H1 (cell line): Measurements from ENCODE around the gene ADCY3. TPM values are rescaled to one million over a fixed set of nuclear protein-coding genes. Genes with fewer than 3 reads are reported as not detected.

ENCODE experiments used
- BRCA1 ChIP-seq: IDR thresholded peaks from 2 replicates; pipeline ENCODE4 v1.6.1; 2012; ENCODE audit warnings: low read depth, low read length, improper control_type of control experiment
- CBX5 ChIP-seq: fragments of 300-800, 300-1000 bp; sonication (generic); IDR thresholded peaks from 2 replicates; pipeline ENCODE4 v1.7.1; 2016; ENCODE audit warnings: antibody characterized with exemption, low read length, low read depth
- CBX8 ChIP-seq: fragments of 300-800, 300-1000 bp; sonication (generic); IDR thresholded peaks from 2 replicates; pipeline ENCODE4 v1.7.1; 2016; ENCODE audit warnings: low read depth, low read length, borderline replicate concordance
- CHD7 ChIP-seq: fragments of 300-600 bp; sonication (generic); IDR thresholded peaks from 2 replicates; pipeline ENCODE4 v1.7.1; 2012; ENCODE audit warnings: low read length, moderate library complexity, mild to moderate bottlenecking, inconsistent platforms; ENCODE audit not compliant: insufficient replicate concordance
- EGR1 ChIP-seq: IDR thresholded peaks from 2 replicates; pipeline ENCODE4 v1.6.1; 2011; ENCODE audit warnings: low read depth, low read length, borderline replicate concordance
- JUN ChIP-seq: IDR thresholded peaks from 2 replicates; pipeline ENCODE4 v1.6.1; 2011; ENCODE audit warnings: low read depth, mild to moderate bottlenecking, improper control_type of control experiment, low read length
- KDM4A ChIP-seq: IDR thresholded peaks from one replicate; pipeline ENCODE4 v1.7.1; 2012; ENCODE audit warnings: low read depth, mild to moderate bottlenecking, moderate library complexity, low read length, inconsistent platforms; ENCODE audit not compliant: severe bottlenecking
- NRF1 ChIP-seq: IDR thresholded peaks from 2 replicates; pipeline ENCODE4 v1.6.1; 2011; ENCODE audit warnings: mild to moderate bottlenecking, low read depth, low read length, improper control_type of control experiment
- RBBP5 ChIP-seq: IDR thresholded peaks from 2 replicates; pipeline ENCODE4 v1.7.1; 2012; ENCODE audit warnings: low read depth, mild to moderate bottlenecking, inconsistent platforms, low read length, moderate library complexity, borderline replicate concordance
- TCF12 ChIP-seq: IDR thresholded peaks from 2 replicates; pipeline ENCODE4 v1.6.1; 2011; ENCODE audit warnings: low read depth, mild to moderate bottlenecking, low read length
- polyA plus RNA-seq, 7 experiments: library from polyadenylated mRNA; depleted of rRNA in 3 of 7; stranded (reverse) in 5 of 7; unstranded in 2 of 7; fragments of >200 nt in 5 of 7; fragments of 200-250 nt in 2 of 7; gene quantifications; 1 replicate in 5 of 7; 2 replicates in 1 of 7; 4 replicates in 1 of 7; pipeline versions ENCODE4 v1.2.1 to v1.2.3, GENCODE V29; 2011 to 2013; ENCODE audit warnings: missing spikeins in 2 of 7, mixed read lengths in 2 of 7
- total RNA-seq: library from RNA; stranded (reverse); fragmentation: NEBNext Ultra II Directional; extraction: Animal tissue kit (Norgen Biotek cat#: 25700); gene quantifications from 2 replicates; pipeline ENCODE4 v1.2.1, GENCODE V29; 2021

The ADCY3 gene
- total and polyA plus RNA-seq, 2 of the 8 experiments (the other 6 are each of a cell fraction or from before 2014, with no cell fraction given): 45.1 to 52.9 TPM

- no peak for TF ChIP-seq CHD7
- TF ChIP-seq CBX5: no peak
- no peak for TF ChIP-seq BRCA1
- TF ChIP-seq TCF12: no peak
- no peak for TF ChIP-seq CBX8
- no peak for TF ChIP-seq RBBP5
- TF ChIP-seq KDM4A: no peak
- TF ChIP-seq JUN: no peak
- TF ChIP-seq EGR1: no peak
- no peak for TF ChIP-seq NRF1
Measured at GRCh38 chr2:24889221-24889620, 30.8 kb downstream of the ADCY3 start (continued).
